ENCODE measurements around the gene GALNT13. TPM values are rescaled to one million over a fixed set of nuclear protein-coding genes. Genes with fewer than 3 reads are reported as not detected.

The GALNT13 gene
- total RNA-seq, 1 donor from 2014 or later: not detected

DNA sequence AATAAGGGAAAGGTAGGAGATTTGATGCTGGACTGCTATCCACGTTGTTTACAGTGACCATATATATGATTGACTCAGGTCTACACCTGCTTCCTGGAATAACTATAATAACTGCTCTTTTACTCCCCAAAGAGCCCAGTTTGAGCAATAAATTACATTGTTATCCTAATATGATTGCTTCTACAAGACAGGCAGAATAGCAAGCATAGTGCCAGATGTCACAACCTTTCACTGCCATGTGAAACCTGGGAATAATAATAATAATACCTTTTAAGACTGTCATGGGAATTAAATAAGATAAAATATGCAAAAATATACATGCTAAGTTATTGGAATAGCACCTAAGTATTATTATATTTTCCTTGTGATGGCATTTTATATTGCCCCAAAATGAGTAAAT, 298.7 kb downstream of the GALNT13 start:
- Mint-ChIP-seq H3K36me3 (ENCODE audit: low read depth) (no peaks in the 10 kb centered on the region), H3K27ac (no peak overlapping the region), H3K27me3 (ENCODE audit: low read depth) (no peaks in the 10 kb centered on the region), H3K4me3 (ENCODE audit: low read depth) (no peak overlapping the region), H3K4me1 (ENCODE audit: low read depth) (no peaks in the 10 kb centered on the region), H3K9me3 (peaks cover 11% of the 10 kb centered on the region)
- no peak for DNase-seq (ENCODE audit: low spot score)
- intact Hi-C loops (cut with micrococcal nuclease): no loop called here

GRCh38 chr2:154173164-154173563, 301.4 kb downstream of the GALNT13 start:
- Mint-ChIP-seq H3K4me1 (ENCODE audit: low read depth) (no peaks in the 10 kb centered on the region), H3K36me3 (ENCODE audit: low read depth) (no peaks in the 10 kb centered on the region), H3K27me3 (ENCODE audit: low read depth) (no peaks in the 10 kb centered on the region), H3K9me3 (peaks cover 4% of the 10 kb centered on the region), H3K4me3 (ENCODE audit: low read depth) (no peak overlapping the region), H3K27ac (no peak overlapping the region)
- intact Hi-C loops (cut with micrococcal nuclease): no loop called here
- DNase-seq (ENCODE audit: low spot score): no peak

- Mint-ChIP-seq H3K4me3 (ENCODE audit: low read depth) (no peak overlapping the region), H3K36me3 (ENCODE audit: low read depth) (no peaks in the 10 kb centered on the region), H3K9me3 (peaks cover 4% of the 10 kb centered on the region), H3K27me3 (ENCODE audit: low read depth) (no peaks in the 10 kb centered on the region), H3K27ac (no peak overlapping the region), H3K4me1 (ENCODE audit: low read depth) (no peaks in the 10 kb centered on the region)
- intact Hi-C loops (cut with micrococcal nuclease): no loop called here
- DNase-seq (ENCODE audit: low spot score): no peak
Measured at GRCh38 chr2:154173919-154174318, 302.2 kb downstream of the GALNT13 start.

- H3K36me3 Mint-ChIP-seq (ENCODE audit: low read depth): no peaks in the 10 kb centered on the region
- peaks cover 21% of the 10 kb centered on the region for H3K9me3 Mint-ChIP-seq
- no peak overlapping the region for H3K27ac Mint-ChIP-seq
Measured at GRCh38 chr2:154182008-154182407, 310.3 kb downstream of the GALNT13 start.

DNA sequence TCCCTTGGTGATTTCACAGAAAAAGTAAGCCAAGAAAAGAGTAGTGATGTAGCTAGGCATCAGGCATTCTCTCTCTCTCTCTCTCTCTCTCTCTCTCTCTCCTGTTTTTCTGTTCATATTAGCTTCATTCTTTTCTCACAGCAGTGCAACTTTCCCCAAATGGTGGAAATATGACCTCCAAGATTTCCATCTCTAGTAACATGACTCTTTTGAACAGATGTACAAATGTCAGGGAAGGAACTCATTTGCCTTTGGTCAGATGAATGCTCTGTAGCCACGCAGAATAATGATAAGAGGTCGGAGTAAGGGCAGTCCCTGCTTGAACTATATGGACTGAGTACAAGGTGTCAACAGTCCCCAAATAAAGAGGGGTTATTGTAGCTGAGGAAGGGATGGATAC, 316.2 kb downstream of the GALNT13 start:
- intact Hi-C loops (cut with micrococcal nuclease): no loop called here
- Mint-ChIP-seq H3K4me3 (ENCODE audit: low read depth) (no peak overlapping the region), H3K4me1 (ENCODE audit: low read depth) (no peaks in the 10 kb centered on the region), H3K9me3 (peaks cover 18% of the 10 kb centered on the region), H3K27me3 (ENCODE audit: low read depth) (no peaks in the 10 kb centered on the region), H3K36me3 (ENCODE audit: low read depth) (no peaks in the 10 kb centered on the region), H3K27ac (no peak overlapping the region)
- DNase-seq (ENCODE audit: low spot score): no peak

More at GRCh38 chr2:154182008-154182407, 310.3 kb downstream of the GALNT13 start:
- no peaks in the 10 kb centered on the region for H3K4me1 Mint-ChIP-seq (ENCODE audit: low read depth)
- H3K4me3 Mint-ChIP-seq (ENCODE audit: low read depth): no peak overlapping the region
- no peak for DNase-seq (ENCODE audit: low spot score)
- no peaks in the 10 kb centered on the region for H3K27me3 Mint-ChIP-seq (ENCODE audit: low read depth)
- intact Hi-C loops (cut with micrococcal nuclease): no loop called here

- intact Hi-C loops (cut with micrococcal nuclease): no loop called here
- Mint-ChIP-seq H3K9me3 (peaks cover 8% of the 10 kb centered on the region), H3K4me1 (ENCODE audit: low read depth) (no peaks in the 10 kb centered on the region), H3K4me3 (ENCODE audit: low read depth) (no peak overlapping the region), H3K27me3 (ENCODE audit: low read depth) (no peaks in the 10 kb centered on the region), H3K36me3 (ENCODE audit: low read depth) (no peaks in the 10 kb centered on the region), H3K27ac (no peak overlapping the region)
- DNase-seq (ENCODE audit: low spot score): no peak
Measured at GRCh38 chr2:154189953-154190352, 318.2 kb downstream of the GALNT13 start.

- intact Hi-C loops (cut with micrococcal nuclease): no loop called here
- Mint-ChIP-seq H3K9me3 (no peaks in the 10 kb centered on the region), H3K27ac (no peak overlapping the region), H3K4me3 (ENCODE audit: low read depth) (no peak overlapping the region), H3K36me3 (ENCODE audit: low read depth) (no peaks in the 10 kb centered on the region), H3K4me1 (ENCODE audit: low read depth) (no peaks in the 10 kb centered on the region), H3K27me3 (ENCODE audit: low read depth) (no peaks in the 10 kb centered on the region)
- no peak for DNase-seq (ENCODE audit: low spot score)
Measured at GRCh38 chr2:154193246-154193645, 321.5 kb downstream of the GALNT13 start.

GRCh38 chr2:154194909-154195643, 323.4 kb downstream of the GALNT13 start:
- Mint-ChIP-seq H3K36me3 (ENCODE audit: low read depth) (no peaks in the 10 kb centered on the region), H3K4me1 (ENCODE audit: low read depth) (no peaks in the 10 kb centered on the region), H3K4me3 (ENCODE audit: low read depth) (no peak overlapping the region), H3K27ac (no peak overlapping the region), H3K27me3 (ENCODE audit: low read depth) (no peaks in the 10 kb centered on the region), H3K9me3 (no peaks in the 10 kb centered on the region)
- no peak for DNase-seq (ENCODE audit: low spot score)
- intact Hi-C loops (cut with micrococcal nuclease): no loop called here

- DNase-seq (ENCODE audit: low spot score): no peak
- Mint-ChIP-seq H3K4me1 (ENCODE audit: low read depth) (no peaks in the 10 kb centered on the region), H3K36me3 (ENCODE audit: low read depth) (no peaks in the 10 kb centered on the region), H3K4me3 (ENCODE audit: low read depth) (no peak overlapping the region), H3K27ac (no peak overlapping the region), H3K27me3 (ENCODE audit: low read depth) (no peaks in the 10 kb centered on the region), H3K9me3 (no peaks in the 10 kb centered on the region)
- intact Hi-C loops (cut with micrococcal nuclease): no loop called here
Measured at GRCh38 chr2:154195644-154196195, 324.0 kb downstream of the GALNT13 start.

GRCh38 chr2:154198866-154199265, 327.1 kb downstream of the GALNT13 start:
- H3K36me3 Mint-ChIP-seq (ENCODE audit: low read depth): no peaks in the 10 kb centered on the region
- no peaks in the 10 kb centered on the region for H3K4me1 Mint-ChIP-seq (ENCODE audit: low read depth)
- intact Hi-C loops (cut with micrococcal nuclease): no loop called here
- H3K4me3 Mint-ChIP-seq (ENCODE audit: low read depth): no peak overlapping the region
- no peaks in the 10 kb centered on the region for H3K9me3 Mint-ChIP-seq
- no peaks in the 10 kb centered on the region for H3K27me3 Mint-ChIP-seq (ENCODE audit: low read depth)
- no peak overlapping the region for H3K27ac Mint-ChIP-seq
- DNase-seq (ENCODE audit: low spot score): no peak

DNA sequence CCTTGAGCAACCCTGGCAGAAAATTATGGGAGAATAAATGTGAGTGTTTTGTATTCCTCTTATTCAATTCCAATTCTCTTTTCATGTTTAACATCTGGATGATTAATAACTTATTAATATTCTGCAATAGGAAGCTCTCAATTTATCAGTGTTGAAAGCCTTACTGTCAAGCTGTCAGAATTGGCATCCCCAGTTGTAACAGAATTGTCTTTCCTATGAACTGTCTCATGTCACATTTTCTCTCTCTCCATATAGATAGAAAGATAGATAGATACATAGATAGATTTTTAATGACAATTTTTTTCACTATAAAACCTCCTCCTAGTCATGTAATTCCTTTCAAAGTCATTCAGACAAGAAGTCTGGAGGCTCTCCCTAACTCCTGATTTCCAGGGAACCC, 331.5 kb downstream of the GALNT13 start:
- DNase-seq (ENCODE audit: low spot score): no peak
- H3K36me3 Mint-ChIP-seq (ENCODE audit: low read depth): no peaks in the 10 kb centered on the region
- no peak overlapping the region for H3K27ac Mint-ChIP-seq
- no peaks in the 10 kb centered on the region for H3K4me1 Mint-ChIP-seq (ENCODE audit: low read depth)
- intact Hi-C loops (cut with micrococcal nuclease): no loop called here
- H3K9me3 Mint-ChIP-seq: peaks cover 7% of the 10 kb centered on the region
- H3K27me3 Mint-ChIP-seq (ENCODE audit: low read depth): no peaks in the 10 kb centered on the region
- H3K4me3 Mint-ChIP-seq (ENCODE audit: low read depth): no peak overlapping the region

DNA sequence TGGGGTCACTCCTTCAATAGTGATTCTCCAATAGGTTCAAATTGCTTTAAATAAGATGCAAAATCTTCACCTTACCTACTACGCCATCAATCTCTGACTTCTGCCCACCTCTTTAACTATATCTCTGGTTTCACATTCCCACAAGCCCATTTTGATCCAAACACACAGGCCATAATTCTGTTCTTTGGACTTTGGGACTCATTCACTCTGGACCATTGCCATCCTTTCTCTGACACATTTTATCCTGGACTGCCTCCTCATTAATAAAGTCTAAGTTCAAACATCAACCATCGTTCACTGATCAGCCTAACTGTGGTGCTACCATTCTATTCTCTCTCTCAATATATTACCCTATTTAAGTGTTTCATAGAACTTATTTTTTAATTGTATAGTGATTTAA, 332.2 kb downstream of the GALNT13 start:
- no peaks in the 10 kb centered on the region for H3K36me3 Mint-ChIP-seq (ENCODE audit: low read depth)
- H3K9me3 Mint-ChIP-seq: peaks cover 7% of the 10 kb centered on the region
- no peaks in the 10 kb centered on the region for H3K4me1 Mint-ChIP-seq (ENCODE audit: low read depth)
- no peak overlapping the region for H3K27ac Mint-ChIP-seq
- H3K4me3 Mint-ChIP-seq (ENCODE audit: low read depth): no peak overlapping the region
- DNase-seq (ENCODE audit: low spot score): no peak
- intact Hi-C loops (cut with micrococcal nuclease): no loop called here
- no peaks in the 10 kb centered on the region for H3K27me3 Mint-ChIP-seq (ENCODE audit: low read depth)

DNA sequence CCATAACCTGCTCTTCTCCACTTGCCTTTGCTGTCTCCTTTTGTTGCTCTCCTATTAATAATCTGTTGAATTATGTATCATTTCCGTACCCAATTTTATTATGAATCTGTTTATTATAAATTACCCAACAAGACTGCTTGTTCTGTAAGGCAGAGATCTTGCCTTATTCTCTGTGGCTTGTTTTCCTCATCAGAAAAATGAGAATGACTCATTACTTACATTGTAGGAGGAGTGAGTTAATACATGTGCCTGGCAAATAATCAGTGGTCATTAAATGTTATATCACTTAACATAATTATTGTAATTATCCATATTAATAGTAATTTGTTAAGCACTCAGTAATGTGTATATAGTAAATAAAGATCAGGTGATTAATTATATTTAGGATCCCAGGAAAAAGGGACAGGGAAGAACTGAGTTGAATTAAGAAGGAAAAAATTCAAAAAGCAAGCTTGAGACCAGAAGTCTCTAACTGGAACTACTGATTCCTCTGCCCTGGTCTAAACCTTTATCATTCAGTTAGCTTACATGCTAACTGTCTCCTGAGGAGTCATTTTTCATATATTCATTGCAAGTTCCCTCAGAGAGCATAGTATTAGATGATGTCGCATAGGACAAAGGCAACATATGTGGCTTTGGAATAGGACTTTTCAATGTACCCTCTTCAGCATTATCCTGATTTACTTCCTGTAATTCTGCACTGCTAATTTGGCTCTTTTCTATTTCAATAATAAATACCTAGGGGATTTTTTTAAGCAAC, 335.7 kb downstream of the GALNT13 start:
- H3K4me3 Mint-ChIP-seq (ENCODE audit: low read depth): no peak overlapping the region
- H3K9me3 Mint-ChIP-seq: peaks cover 7% of the 10 kb centered on the region
- intact Hi-C loops (cut with micrococcal nuclease): no loop called here
- no peak overlapping the region for H3K27ac Mint-ChIP-seq
- no peaks in the 10 kb centered on the region for H3K27me3 Mint-ChIP-seq (ENCODE audit: low read depth)
- no peak for DNase-seq (ENCODE audit: low spot score)
- no peaks in the 10 kb centered on the region for H3K4me1 Mint-ChIP-seq (ENCODE audit: low read depth)
- H3K36me3 Mint-ChIP-seq (ENCODE audit: low read depth): no peaks in the 10 kb centered on the region

All from activated T-helper 2 cell treated with anti-CD3 and anti-CD28 coated beads, Interferon-gamma antibody, Interleukin-2, Interleukin-4, amounts not matched to agents 10 μg/mL and 5 μg/mL and 100 μg/mL, durations not matched to agents 14 hours and 24 hours and 36 hours (primary cell).